T-cell (primary cell): ENCODE measurements around the gene ADAMTS16. TPM values are rescaled to one million over a fixed set of nuclear protein-coding genes. Genes with fewer than 3 reads are reported as not detected.

Experiments
- ATAC-seq, 4 experiments: fragments of 200-7000 bp in 3 of 4; fragments of 150-1000 bp in 1 of 4; cut with Tn5 transposase; replicated peaks in 1 of 4; 1 replicate in 3 of 4; 2 replicates in 1 of 4; pipeline ENCODE4 v1.10.0; 2021; ENCODE audit warnings: moderate library complexity in 3 of 4, mild to moderate bottlenecking in 2 of 4, moderate number of reproducible peaks in 1 of 4
- CTCF ChIA-PET, 2 donors: fragments of 300-600 bp; sonication (Branson Sonifier 250); formaldehyde crosslinking; loops; one replicate each; lab custom pipeline; 2022; ENCODE audit warnings: antibody characterized with exemption in 2 of 2; lab: Charles Lee
- POLR2A ChIA-PET, 2 donors: fragments of 300-600 bp; sonication (Branson Sonifier 250); formaldehyde crosslinking; loops; one replicate each; lab custom pipeline; 2022; ENCODE audit warnings: antibody characterized with exemption in 2 of 2; lab: Charles Lee
- DNase-seq, 35 experiments: peaks; one replicate each; pipeline versions ENCODE4 v3.0.0 to v3.0.0-alpha.2; 2013 to 2023
- H3K27ac ChIP-seq: one replicate; pipeline ENCODE4 v1.5.1; 2013; ENCODE audit warnings: low read length
- H3K27me3 ChIP-seq, 2 experiments: replicated peaks in 1 of 2; 1 replicate in 1 of 2; 2 replicates in 1 of 2; pipeline versions ENCODE4 v1.6.1 to v1.7.0; 2013; ENCODE audit warnings: low read length in 1 of 2, mixed read lengths in 1 of 2; ENCODE audit not compliant: control insufficient read depth in 2 of 2, insufficient read depth in 2 of 2; ENCODE audit errors: extremely low read depth in 1 of 2
- H3K36me3 ChIP-seq, 2 donors: 1 replicate in 1 of 2; 2 replicates in 1 of 2; pipeline versions ENCODE4 v1.6.1 to v1.7.0; 2013; ENCODE audit warnings: low read length in 1 of 2; ENCODE audit not compliant: control insufficient read depth in 2 of 2, insufficient read depth in 1 of 2; ENCODE audit errors: extremely low read depth in 1 of 2
- H3K4me1 ChIP-seq, 2 experiments: 1 replicate in 1 of 2; 2 replicates in 1 of 2; pipeline versions ENCODE4 v1.6.1 to v1.7.0; 2013; ENCODE audit warnings: low read length in 2 of 2, mixed read lengths in 1 of 2; ENCODE audit not compliant: insufficient read depth in 2 of 2, control insufficient read depth in 1 of 2; ENCODE audit errors: extremely low read depth in 1 of 2
- H3K4me3 ChIP-seq, 2 donors: 1 replicate in 1 of 2; 2 replicates in 1 of 2; pipeline versions ENCODE4 v1.5.1 to v1.7.0; 2013; ENCODE audit warnings: mild to moderate bottlenecking in 2 of 2, low read length in 1 of 2, moderate library complexity in 1 of 2; ENCODE audit not compliant: control insufficient read depth in 1 of 2; ENCODE audit errors: extremely low read depth in 1 of 2
- H3K9me3 ChIP-seq: 2 replicates; pipeline ENCODE4 v1.7.0; 2013
- H3K27ac Mint-ChIP-seq, 2 donors: one replicate each; pipeline ENCODE4 v1.8.0; 2020 to 2021; ENCODE audit warnings: mild to moderate bottlenecking in 2 of 2, mixed read lengths in 2 of 2
- H3K27me3 Mint-ChIP-seq, 2 donors: one replicate each; pipeline ENCODE4 v1.8.0; 2021 to 2022; ENCODE audit warnings: mixed read lengths in 2 of 2
- H3K36me3 Mint-ChIP-seq: one replicate; pipeline ENCODE4 v1.8.0; 2021; ENCODE audit warnings: mixed read lengths
- H3K4me1 Mint-ChIP-seq, 3 donors: one replicate each; pipeline ENCODE4 v1.8.0; 2020 to 2022; ENCODE audit warnings: mixed read lengths in 3 of 3, mild to moderate bottlenecking in 1 of 3
- H3K4me3 Mint-ChIP-seq, 3 donors: one replicate each; pipeline ENCODE4 v1.8.0; 2020 to 2022; ENCODE audit warnings: mild to moderate bottlenecking in 3 of 3, mixed read lengths in 3 of 3, moderate library complexity in 3 of 3
- H3K9me3 Mint-ChIP-seq, 3 donors: one replicate each; pipeline ENCODE4 v1.8.0; 2020 to 2022; ENCODE audit warnings: mixed read lengths in 3 of 3
- WGBS: methylation state at CpG from one replicate; pipeline ENCODE4 v1.1.5; 2013; ENCODE audit warnings: missing lambda C conversion rate; ENCODE audit not compliant: insufficient coverage; 5-methylcytosine and 5-hydroxymethylcytosine counted together
- total RNA-seq, 35 experiments: library from RNA in 6 of 35; stranded (reverse) in 6 of 35; fragments of 120-200 nt in 1 of 35; gene quantifications; one replicate each; pipeline versions ENCODE4 v1.2.1 to v1.2.4 and lab custom pipeline; 2013 to 2026

ADAMTS16 gene
- total RNA-seq, 5 donors from 2014 or later (not counting 1 experiment from before 2014, with no cell fraction given), result 0.06 to 0.09 TPM; not detected in 3

- CTCF ChIA-PET, result no interaction called here
- no peak for DNase-seq
- no peaks in the 10 kb centered on the region for H3K36me3 Mint-ChIP-seq
Observed at GRCh38 chr5:5221724-5222123, 81.6 kb downstream of the ADAMTS16 start.

GRCh38 chr5:5231576-5231975 is 91.4 kb downstream of the ADAMTS16 start:
- Histone ChIP-seq H3K4me3 (no peak overlapping the region), H3K4me1 (no peaks in the 10 kb centered on the region), H3K9me3 (no peaks in the 10 kb centered on the region), H3K27ac (no peak overlapping the region), H3K36me3 (no peaks in the 10 kb centered on the region), H3K27me3 (no peaks in the 10 kb centered on the region)
- Mint-ChIP-seq H3K27me3 (no peaks in the 10 kb centered on the region), H3K27ac (no peak overlapping the region), H3K4me1 (no peaks in the 10 kb centered on the region), H3K36me3 (no peaks in the 10 kb centered on the region), H3K4me3 (no peak overlapping the region), H3K9me3 (peaks cover 0 to 10% (median 0%) of the 10 kb centered on the region in 3 donors)
- ATAC-seq (no peak), DNase-seq (no peak)
- POLR2A ChIA-PET, result no interaction called here
- CTCF ChIA-PET, result no interaction called here
- 80% methylated on average over 6 of the region's 8 CpGs for WGBS

More at GRCh38 chr5:5221724-5222123, 81.6 kb downstream of the ADAMTS16 start:
- no peaks in the 10 kb centered on the region for H3K36me3 ChIP-seq
- Mint-ChIP-seq H3K4me3 (no peak overlapping the region), H3K9me3 (no peaks in the 10 kb centered on the region), H3K4me1 (no peaks in the 10 kb centered on the region), H3K27me3 (peaks cover 0 to 8% of the 10 kb centered on the region in 2 donors), H3K27ac (no peak overlapping the region)
- H3K4me1 ChIP-seq, result no peaks in the 10 kb centered on the region
- H3K27ac ChIP-seq, result no peak overlapping the region
- 90% methylated on average over 4 of the region's 4 CpGs for WGBS
- H3K4me3 ChIP-seq, result no peak overlapping the region
- ATAC-seq, result no peak
- H3K9me3 ChIP-seq, result no peaks in the 10 kb centered on the region
- POLR2A ChIA-PET, result no interaction called here
- H3K27me3 ChIP-seq, result no peaks in the 10 kb centered on the region

DNA sequence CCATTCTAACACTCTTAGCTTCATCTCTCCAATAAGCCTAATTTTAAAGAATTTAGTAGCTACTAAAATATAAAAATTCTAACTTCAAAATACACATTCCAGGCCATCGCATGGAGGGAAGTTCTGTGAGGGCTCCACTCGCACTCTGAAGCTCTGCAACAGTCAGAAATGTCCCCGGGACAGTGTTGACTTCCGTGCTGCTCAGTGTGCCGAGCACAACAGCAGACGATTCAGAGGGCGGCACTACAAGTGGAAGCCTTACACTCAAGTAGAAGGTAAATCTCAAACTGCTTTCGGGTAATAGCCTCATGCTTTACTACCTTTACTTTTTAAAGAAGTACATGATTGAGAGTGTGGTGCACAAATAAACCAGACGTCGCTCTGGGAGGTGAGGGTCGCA is 94.8 kb downstream of the ADAMTS16 start:
- no peak overlapping the region for H3K4me3 Mint-ChIP-seq
- ChIA-PET CTCF (interaction anchor here in 1 of 2 donors (0.6 kb wide), 2 partner anchors 131 to 632 kb away, joined by 3 to 4 read pairs; no protein-coding TSS in a partner anchor), POLR2A (interaction anchor here in 1 of 2 donors (0.5 to 0.7 kb wide), 2 partner anchors 91 to 1345 kb away, joined by 4 to 7 read pairs; no protein-coding TSS in a partner anchor)
- H3K4me1 ChIP-seq, result no peaks in the 10 kb centered on the region
- WGBS, result 91% methylated on average over 6 of the region's 11 CpGs
- DNase-seq, result no peak
- H3K4me1 Mint-ChIP-seq, result no peaks in the 10 kb centered on the region
- no peaks in the 10 kb centered on the region for H3K36me3 ChIP-seq
- no peaks in the 10 kb centered on the region for H3K9me3 ChIP-seq
- no peaks in the 10 kb centered on the region for H3K27me3 ChIP-seq
- no peak overlapping the region for H3K27ac ChIP-seq
- H3K4me3 ChIP-seq, result no peak overlapping the region
- peaks cover 0 to 10% (median 0%) of the 10 kb centered on the region in 3 donors for H3K9me3 Mint-ChIP-seq
- ATAC-seq, result no peak
- H3K36me3 Mint-ChIP-seq, result no peaks in the 10 kb centered on the region
- H3K27me3 Mint-ChIP-seq, result no peaks in the 10 kb centered on the region
- H3K27ac Mint-ChIP-seq, result no peak overlapping the region

- Histone ChIP-seq H3K4me1 (no peaks in the 10 kb centered on the region), H3K27me3 (no peaks in the 10 kb centered on the region), H3K4me3 (no peak overlapping the region), H3K36me3 (no peaks in the 10 kb centered on the region), H3K9me3 (no peaks in the 10 kb centered on the region), H3K27ac (no peak overlapping the region)
- ATAC-seq (no peak), DNase-seq (no peak)
- no CpG with 5 or more reads among the region's 4 CpGs for WGBS
- Mint-ChIP-seq H3K27ac (no peak overlapping the region), H3K9me3 (peaks cover 0 to 10% (median 0%) of the 10 kb centered on the region in 3 donors), H3K36me3 (no peaks in the 10 kb centered on the region), H3K4me1 (no peaks in the 10 kb centered on the region), H3K27me3 (no peaks in the 10 kb centered on the region), H3K4me3 (no peak overlapping the region)
- CTCF ChIA-PET, result no interaction called here
- POLR2A ChIA-PET, result no interaction called here
Observed at GRCh38 chr5:5235685-5236084, 95.6 kb downstream of the ADAMTS16 start.

DNA sequence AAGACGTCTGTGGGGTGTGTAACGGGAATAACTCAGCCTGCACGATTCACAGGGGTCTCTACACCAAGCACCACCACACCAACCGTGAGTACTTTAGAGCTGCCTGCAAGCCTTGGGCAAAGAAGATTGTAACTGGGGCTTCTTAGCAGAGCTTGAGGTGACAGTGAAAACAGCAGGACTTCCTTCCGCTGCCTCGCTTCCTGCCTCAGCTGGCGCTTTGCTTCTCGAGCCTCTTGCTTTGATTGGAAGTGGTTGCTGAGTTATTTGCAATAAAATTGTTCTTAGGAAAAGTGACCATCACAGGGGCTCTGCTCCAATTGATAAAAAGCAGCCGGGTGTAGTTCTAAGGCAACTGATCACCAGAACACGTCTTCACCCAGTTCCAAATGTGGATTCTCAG is 99.1 kb downstream of the ADAMTS16 start:
- H3K27ac Mint-ChIP-seq, result no peak overlapping the region
- H3K9me3 ChIP-seq, result no peaks in the 10 kb centered on the region
- DNase-seq (no peak), ATAC-seq (no peak)
- H3K4me1 ChIP-seq, result no peaks in the 10 kb centered on the region
- no peaks in the 10 kb centered on the region for H3K36me3 ChIP-seq
- H3K27me3 ChIP-seq, result peaks cover 0 to 3% of the 10 kb centered on the region in 2 experiments
- H3K36me3 Mint-ChIP-seq, result no peaks in the 10 kb centered on the region
- H3K27ac ChIP-seq, result no peak overlapping the region
- POLR2A ChIA-PET, result no interaction called here
- H3K4me3 Mint-ChIP-seq, result no peak overlapping the region
- H3K9me3 Mint-ChIP-seq, result peaks cover 0 to 1% (median 0%) of the 10 kb centered on the region in 3 donors
- CTCF ChIA-PET, result no interaction called here
- 83% methylated on average over 2 of the region's 10 CpGs for WGBS
- H3K4me1 Mint-ChIP-seq, result no peaks in the 10 kb centered on the region
- no peak overlapping the region for H3K4me3 ChIP-seq
- peaks cover 0 to 2% of the 10 kb centered on the region in 2 donors for H3K27me3 Mint-ChIP-seq

DNA sequence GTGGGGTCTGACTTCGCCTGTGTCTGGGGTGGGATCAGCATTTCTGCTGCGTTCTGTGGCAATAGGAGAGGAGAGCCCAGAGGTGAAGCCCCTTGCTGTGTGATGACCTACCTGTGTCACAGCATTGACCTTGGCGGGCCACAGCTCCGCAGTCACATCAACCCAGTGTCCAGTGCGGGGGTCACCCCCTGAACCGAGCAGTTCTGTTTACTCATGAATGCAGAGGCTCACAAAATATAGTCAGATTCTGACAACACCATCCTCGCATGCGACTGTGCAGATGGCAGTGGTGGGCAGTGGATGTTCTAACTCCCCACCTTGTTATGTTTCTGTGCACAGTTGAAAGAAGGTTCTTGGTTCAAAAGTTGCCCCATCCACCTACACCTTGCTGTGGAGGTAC is 100.1 kb downstream of the ADAMTS16 start:
- POLR2A ChIA-PET, result no interaction called here

More for the DNA sequence above, 100.1 kb downstream of the ADAMTS16 start:
- CTCF ChIA-PET, result no interaction called here
- DNase-seq, result no peak
- H3K4me1 ChIP-seq, result no peaks in the 10 kb centered on the region
- Mint-ChIP-seq H3K27me3 (peaks cover 0 to 2% of the 10 kb centered on the region in 2 donors), H3K4me1 (no peaks in the 10 kb centered on the region), H3K9me3 (peaks cover 0 to 3% (median 0%) of the 10 kb centered on the region in 3 donors), H3K27ac (no peak overlapping the region), H3K36me3 (no peaks in the 10 kb centered on the region), H3K4me3 (no peak overlapping the region)
- H3K27ac ChIP-seq, result no peak overlapping the region
- H3K36me3 ChIP-seq, result no peaks in the 10 kb centered on the region
- 93% methylated on average over 5 of the region's 8 CpGs for WGBS
- no peaks in the 10 kb centered on the region for H3K9me3 ChIP-seq
- no peak for ATAC-seq
- peaks cover 0 to 3% of the 10 kb centered on the region in 2 experiments for H3K27me3 ChIP-seq
- no peak overlapping the region for H3K4me3 ChIP-seq
